Pons (tissue), 1 donor: Measurements from ENCODE around the gene OSR1.
"Not testable (repeated sequence)": the region's sequence is repeated elsewhere in the genome, so short reads cannot be mapped to it uniquely, and the experiment has no call there.

Experiments
- DNase-seq: peaks from one replicate; pipeline ENCODE4 v3.0.0-alpha.2; 2016; ENCODE audit warnings: low spot score

OSR1 gene

GRCh38 chr2:19331450-19331849 is 27.0 kb downstream of the OSR1 start:
- no peak for DNase-seq

- DNase-seq: no peak
Measured at GRCh38 chr2:19330436-19330835, 28.0 kb downstream of the OSR1 start.

- DNase-seq: no peak
Measured at GRCh38 chr2:19329445-19329844, 29.0 kb downstream of the OSR1 start.

- no peak for DNase-seq
Measured at GRCh38 chr2:19327496-19327895, 30.9 kb downstream of the OSR1 start.

GRCh38 chr2:19321946-19322345 is 36.5 kb downstream of the OSR1 start:
- DNase-seq: no peak

- no peak for DNase-seq
Measured at GRCh38 chr2:19320813-19321212, 37.6 kb downstream of the OSR1 start.

GRCh38 chr2:19319698-19320097 is 38.7 kb downstream of the OSR1 start:
- no peak for DNase-seq

- no peak for DNase-seq
Measured at GRCh38 chr2:19319064-19319463, 39.4 kb downstream of the OSR1 start.

GRCh38 chr2:19313553-19313952 is 44.9 kb downstream of the OSR1 start:
- no peak for DNase-seq

GRCh38 chr2:19312949-19313348 is 45.5 kb downstream of the OSR1 start:
- peak; percentile 12 for DNase-seq

- not testable (repeated sequence) for DNase-seq
Measured at GRCh38 chr2:19306065-19306464, 52.4 kb downstream of the OSR1 start.

GRCh38 chr2:19305400-19306055 is 52.9 kb downstream of the OSR1 start:
- DNase-seq: not testable (repeated sequence)

GRCh38 chr2:19301706-19302105 is 56.7 kb downstream of the OSR1 start:
- no peak for DNase-seq
